Body of pancreas (tissue), 4 donors: ENCODE data around the gene AFF4.

Experiments
- POLR2A ChIP-seq, 3 donors: fragments of 450-650 bp; IDR thresholded peaks; one replicate each; pipeline ENCODE4 v1.6.1; 2016; ENCODE audit warnings: antibody characterized with exemption in 3 of 3, mild to moderate bottlenecking in 2 of 3
- TF ChIP-seq, protein P1 (sequence below), 7 experiments: fragments of 450-650 bp in 4 of 7; fragments of 200-600 bp in 3 of 7; sonication (generic) in 3 of 7; IDR thresholded peaks; one replicate each; pipeline ENCODE4 v1.5.1; 2016 to 2019; ENCODE audit warnings: antibody characterized with exemption in 7 of 7

DNA sequence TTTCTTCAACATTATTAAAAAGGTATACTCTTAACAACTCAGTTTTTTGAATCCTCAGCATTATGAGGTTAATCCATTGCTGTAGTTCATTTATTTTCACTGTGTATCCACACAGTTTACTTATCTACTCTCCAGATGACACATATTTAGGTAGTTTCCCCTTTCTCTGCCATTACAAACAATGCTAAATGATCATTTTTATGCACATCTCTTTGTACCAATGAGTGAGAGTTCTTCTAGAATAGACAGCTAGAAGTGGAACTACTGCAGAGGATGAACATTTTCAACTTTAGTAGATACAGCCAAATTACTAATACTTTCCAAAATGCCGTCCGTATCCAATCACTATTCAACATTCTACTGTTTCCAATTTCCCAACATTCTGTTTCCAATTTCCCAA, 11.5 kb downstream of the AFF4 start:
- TF ChIP-seq, protein P1, sequence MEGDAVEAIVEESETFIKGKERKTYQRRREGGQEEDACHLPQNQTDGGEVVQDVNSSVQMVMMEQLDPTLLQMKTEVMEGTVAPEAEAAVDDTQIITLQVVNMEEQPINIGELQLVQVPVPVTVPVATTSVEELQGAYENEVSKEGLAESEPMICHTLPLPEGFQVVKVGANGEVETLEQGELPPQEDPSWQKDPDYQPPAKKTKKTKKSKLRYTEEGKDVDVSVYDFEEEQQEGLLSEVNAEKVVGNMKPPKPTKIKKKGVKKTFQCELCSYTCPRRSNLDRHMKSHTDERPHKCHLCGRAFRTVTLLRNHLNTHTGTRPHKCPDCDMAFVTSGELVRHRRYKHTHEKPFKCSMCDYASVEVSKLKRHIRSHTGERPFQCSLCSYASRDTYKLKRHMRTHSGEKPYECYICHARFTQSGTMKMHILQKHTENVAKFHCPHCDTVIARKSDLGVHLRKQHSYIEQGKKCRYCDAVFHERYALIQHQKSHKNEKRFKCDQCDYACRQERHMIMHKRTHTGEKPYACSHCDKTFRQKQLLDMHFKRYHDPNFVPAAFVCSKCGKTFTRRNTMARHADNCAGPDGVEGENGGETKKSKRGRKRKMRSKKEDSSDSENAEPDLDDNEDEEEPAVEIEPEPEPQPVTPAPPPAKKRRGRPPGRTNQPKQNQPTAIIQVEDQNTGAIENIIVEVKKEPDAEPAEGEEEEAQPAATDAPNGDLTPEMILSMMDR (IDR thresholded peaks at IDR 0.05) = no peak
- no peak for TF ChIP-seq POLR2A (IDR thresholded peaks at IDR 0.05)
